ENCODE measurements around the gene CFAP20DC.

Gene CFAP20DC

GRCh38 chr3:58748024-58748423 is 301.8 kb downstream of the CFAP20DC start:
- H3K36me3 ChIP-seq (ENCODE audit: control insufficient read depth, low read length), result no peaks in the 10 kb centered on the region
- no peak overlapping the region for H3K4me2 ChIP-seq (ENCODE audit: low read length)
- peaks cover 6% of the 10 kb centered on the region for H3K4me1 ChIP-seq (ENCODE audit: control insufficient read depth, low read length)
- no peaks in the 10 kb centered on the region for H3K9me3 ChIP-seq (ENCODE audit: control insufficient read depth, insufficient read depth, low read length)
- no peaks in the 10 kb centered on the region for H4K20me1 ChIP-seq (ENCODE audit: control insufficient read depth, insufficient read depth, low read depth, low read length)
- H3K79me2 ChIP-seq (ENCODE audit: control insufficient read depth, low read length), result no peaks in the 10 kb centered on the region
- H3K27me3 ChIP-seq (ENCODE audit: control insufficient read depth, low read length), result no peaks in the 10 kb centered on the region
- H3F3A ChIP-seq (ENCODE audit: control insufficient read depth, insufficient read depth), result no peaks in the 10 kb centered on the region
- no peak overlapping the region for H3K4me3 ChIP-seq (ENCODE audit: low read length)
- TF ChIP-seq CTCF (IDR thresholded peaks at IDR 0.05; ENCODE audit: low read depth, low read length, poor library complexity, severe bottlenecking) (no peak), EZH2phosphoT487 (IDR thresholded peaks at IDR 0.05; ENCODE audit: borderline replicate concordance, low read length) (no peak)
- H3K9me2 ChIP-seq (replicated peaks; ENCODE audit: control insufficient read depth, low read length), result no peaks in the 10 kb centered on the region
- no peak overlapping the region for H3K27ac ChIP-seq (ENCODE audit: low read depth, low read length)

GRCh38 chr3:58746758-58747157 is 303.1 kb downstream of the CFAP20DC start:
- H3K27ac ChIP-seq (ENCODE audit: low read depth, low read length), result no peak overlapping the region

GRCh38 chr3:58743296-58743695 is 306.5 kb downstream of the CFAP20DC start:
- H3K9me3 ChIP-seq (ENCODE audit: control insufficient read depth, insufficient read depth, low read length), result no peaks in the 10 kb centered on the region
- H3K4me2 ChIP-seq (ENCODE audit: low read length), result no peak overlapping the region
- no peak overlapping the region for H3K27ac ChIP-seq (ENCODE audit: low read depth, low read length)
- no peaks in the 10 kb centered on the region for H3K9me2 ChIP-seq (replicated peaks; ENCODE audit: control insufficient read depth, low read length)
- no peaks in the 10 kb centered on the region for H3K79me2 ChIP-seq (ENCODE audit: control insufficient read depth, low read length)
- H4K20me1 ChIP-seq (ENCODE audit: control insufficient read depth, insufficient read depth, low read depth, low read length), result no peaks in the 10 kb centered on the region
- no peaks in the 10 kb centered on the region for H3K36me3 ChIP-seq (ENCODE audit: control insufficient read depth, low read length)
- no peaks in the 10 kb centered on the region for H3K27me3 ChIP-seq (ENCODE audit: control insufficient read depth, low read length)
- no peak overlapping the region for H3K4me3 ChIP-seq (ENCODE audit: low read length)
- no peaks in the 10 kb centered on the region for H3F3A ChIP-seq (ENCODE audit: control insufficient read depth, insufficient read depth)
- TF ChIP-seq CTCF (IDR thresholded peaks at IDR 0.05; ENCODE audit: low read depth, low read length, poor library complexity, severe bottlenecking), result no peak
- H3K4me1 ChIP-seq (ENCODE audit: control insufficient read depth, low read length), result no peaks in the 10 kb centered on the region

More at GRCh38 chr3:58746758-58747157, 303.1 kb downstream of the CFAP20DC start:
- Histone ChIP-seq H3K9me3 (ENCODE audit: control insufficient read depth, insufficient read depth, low read length) (no peaks in the 10 kb centered on the region), H4K20me1 (ENCODE audit: control insufficient read depth, insufficient read depth, low read depth, low read length) (no peaks in the 10 kb centered on the region), H3K4me2 (ENCODE audit: low read length) (no peak overlapping the region), H3K4me1 (ENCODE audit: control insufficient read depth, low read length) (peaks cover under 1% of the 10 kb centered on the region), H3K79me2 (ENCODE audit: control insufficient read depth, low read length) (no peaks in the 10 kb centered on the region), H3K36me3 (ENCODE audit: control insufficient read depth, low read length) (no peaks in the 10 kb centered on the region), H3K9me2 (replicated peaks; ENCODE audit: control insufficient read depth, low read length) (no peaks in the 10 kb centered on the region), H3K4me3 (ENCODE audit: low read length) (no peak overlapping the region), H3K27me3 (ENCODE audit: control insufficient read depth, low read length) (no peaks in the 10 kb centered on the region), H3F3A (ENCODE audit: control insufficient read depth, insufficient read depth) (no peaks in the 10 kb centered on the region)
- TF ChIP-seq CTCF (IDR thresholded peaks at IDR 0.05; ENCODE audit: low read depth, low read length, poor library complexity, severe bottlenecking) (no peak), EZH2phosphoT487 (IDR thresholded peaks at IDR 0.05; ENCODE audit: borderline replicate concordance, low read length) (no peak)

- no peak overlapping the region for H3K27ac ChIP-seq (ENCODE audit: low read depth, low read length)
- H3K36me3 ChIP-seq (ENCODE audit: control insufficient read depth, low read length), result no peaks in the 10 kb centered on the region
- no peaks in the 10 kb centered on the region for H3K4me1 ChIP-seq (ENCODE audit: control insufficient read depth, low read length)
- TF ChIP-seq EZH2phosphoT487 (IDR thresholded peaks at IDR 0.05; ENCODE audit: borderline replicate concordance, low read length), result no peak
- TF ChIP-seq CTCF (IDR thresholded peaks at IDR 0.05; ENCODE audit: low read depth, low read length, poor library complexity, severe bottlenecking), result no peak
- H4K20me1 ChIP-seq (ENCODE audit: control insufficient read depth, insufficient read depth, low read depth, low read length), result no peaks in the 10 kb centered on the region
- no peak overlapping the region for H3K4me2 ChIP-seq (ENCODE audit: low read length)
- H3K27me3 ChIP-seq (ENCODE audit: control insufficient read depth, low read length), result no peaks in the 10 kb centered on the region
- H3K9me3 ChIP-seq (ENCODE audit: control insufficient read depth, insufficient read depth, low read length), result no peaks in the 10 kb centered on the region
- H3K79me2 ChIP-seq (ENCODE audit: control insufficient read depth, low read length), result no peaks in the 10 kb centered on the region
- H3F3A ChIP-seq (ENCODE audit: control insufficient read depth, insufficient read depth), result no peaks in the 10 kb centered on the region
- no peak overlapping the region for H3K4me3 ChIP-seq (ENCODE audit: low read length)
- no peaks in the 10 kb centered on the region for H3K9me2 ChIP-seq (replicated peaks; ENCODE audit: control insufficient read depth, low read length)
Measured at GRCh38 chr3:58742239-58742638, 307.6 kb downstream of the CFAP20DC start.
